GM13976 (cell line): Measurements from ENCODE around the gene RMI1.

Experiments
- DNase-seq: peaks from one replicate; pipeline ENCODE4 v3.0.0; 2012; ENCODE audit warnings: low spot score
- in situ Hi-C: fragments of 300-500 bp; cut with MboI; formaldehyde crosslinking; loops from one replicate; pipeline ENCODE4 v1.12.0; 2022; ENCODE audit warnings: low sequenced_read_pairs, mixed read lengths, inconsistent platforms; ENCODE audit not compliant: unreplicated experiment
- TF ChIP-seq, protein P1 (sequence below): IDR thresholded peaks from 2 replicates; pipeline ENCODE4 v1.5.1; 2012; ENCODE audit warnings: borderline replicate concordance, mild to moderate bottlenecking; ENCODE audit not compliant: insufficient read depth; ENCODE audit errors: extremely low read depth, missing control alignments, control extremely low read depth

Gene RMI1

DNA sequence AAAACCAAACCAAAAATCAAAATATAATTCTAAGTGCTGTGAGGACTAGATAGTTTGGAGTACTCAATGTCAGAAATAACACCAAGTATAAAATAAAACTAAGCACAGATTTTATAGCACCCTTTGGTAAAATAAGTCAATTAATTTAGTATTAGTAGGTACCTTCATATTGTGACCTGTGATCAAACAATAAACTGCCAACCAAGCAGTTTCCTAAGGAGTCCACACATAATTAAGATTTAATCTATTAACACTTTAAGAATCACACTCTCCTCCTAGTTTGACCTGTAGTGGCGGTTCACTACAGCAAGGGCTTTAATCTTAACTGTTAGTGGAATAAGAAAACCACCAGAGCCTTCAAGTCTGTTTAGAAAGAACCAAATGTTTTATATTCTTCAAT is 3.4 kb upstream of the RMI1 start:
- TF ChIP-seq, protein P1, sequence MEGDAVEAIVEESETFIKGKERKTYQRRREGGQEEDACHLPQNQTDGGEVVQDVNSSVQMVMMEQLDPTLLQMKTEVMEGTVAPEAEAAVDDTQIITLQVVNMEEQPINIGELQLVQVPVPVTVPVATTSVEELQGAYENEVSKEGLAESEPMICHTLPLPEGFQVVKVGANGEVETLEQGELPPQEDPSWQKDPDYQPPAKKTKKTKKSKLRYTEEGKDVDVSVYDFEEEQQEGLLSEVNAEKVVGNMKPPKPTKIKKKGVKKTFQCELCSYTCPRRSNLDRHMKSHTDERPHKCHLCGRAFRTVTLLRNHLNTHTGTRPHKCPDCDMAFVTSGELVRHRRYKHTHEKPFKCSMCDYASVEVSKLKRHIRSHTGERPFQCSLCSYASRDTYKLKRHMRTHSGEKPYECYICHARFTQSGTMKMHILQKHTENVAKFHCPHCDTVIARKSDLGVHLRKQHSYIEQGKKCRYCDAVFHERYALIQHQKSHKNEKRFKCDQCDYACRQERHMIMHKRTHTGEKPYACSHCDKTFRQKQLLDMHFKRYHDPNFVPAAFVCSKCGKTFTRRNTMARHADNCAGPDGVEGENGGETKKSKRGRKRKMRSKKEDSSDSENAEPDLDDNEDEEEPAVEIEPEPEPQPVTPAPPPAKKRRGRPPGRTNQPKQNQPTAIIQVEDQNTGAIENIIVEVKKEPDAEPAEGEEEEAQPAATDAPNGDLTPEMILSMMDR, result no peak
- no peak for DNase-seq
- in situ Hi-C loops, result no loop called here

DNA sequence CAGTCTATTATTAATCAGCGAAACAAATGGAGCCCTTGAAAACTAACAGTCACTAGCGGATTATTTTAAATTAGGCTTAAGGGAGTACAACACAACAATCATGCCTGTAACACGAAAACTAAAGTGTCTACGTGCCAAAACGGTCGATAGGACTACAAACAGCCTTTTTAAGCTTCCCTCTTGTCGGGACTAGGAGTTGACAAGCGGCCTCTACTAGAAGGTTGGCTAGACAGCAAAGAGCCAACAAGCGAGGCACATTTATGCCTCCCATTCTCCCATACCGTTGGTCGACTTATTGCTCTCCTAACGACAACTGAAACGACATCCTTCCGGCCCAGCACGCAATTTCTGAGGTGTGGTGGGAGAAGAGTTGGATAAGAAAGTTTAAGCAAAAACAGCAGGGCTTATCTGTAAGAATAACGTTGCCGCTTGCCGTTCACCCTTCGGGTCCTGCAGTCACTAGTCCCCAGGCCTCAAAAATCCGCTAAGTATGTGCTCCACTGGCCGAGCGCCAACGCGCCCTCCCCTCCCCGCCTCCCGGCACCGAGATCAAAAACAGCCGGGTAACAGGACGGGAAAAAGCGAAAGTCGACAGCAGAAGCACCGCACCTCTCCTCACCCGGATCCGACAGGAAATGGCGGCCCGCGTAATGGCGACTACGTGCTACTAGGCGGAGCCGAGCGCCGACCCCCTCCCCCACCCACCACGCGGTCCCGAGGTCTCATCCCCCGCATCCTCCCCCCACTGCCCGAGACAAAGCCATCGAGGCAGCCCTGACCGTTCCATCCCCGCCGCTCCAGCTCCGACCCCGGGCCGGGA is 1.4 kb upstream of the RMI1 start:
- DNase-seq, result peak; percentile 81
- in situ Hi-C loops, result no loop called here
- TF ChIP-seq, protein P1, result no peak

DNA sequence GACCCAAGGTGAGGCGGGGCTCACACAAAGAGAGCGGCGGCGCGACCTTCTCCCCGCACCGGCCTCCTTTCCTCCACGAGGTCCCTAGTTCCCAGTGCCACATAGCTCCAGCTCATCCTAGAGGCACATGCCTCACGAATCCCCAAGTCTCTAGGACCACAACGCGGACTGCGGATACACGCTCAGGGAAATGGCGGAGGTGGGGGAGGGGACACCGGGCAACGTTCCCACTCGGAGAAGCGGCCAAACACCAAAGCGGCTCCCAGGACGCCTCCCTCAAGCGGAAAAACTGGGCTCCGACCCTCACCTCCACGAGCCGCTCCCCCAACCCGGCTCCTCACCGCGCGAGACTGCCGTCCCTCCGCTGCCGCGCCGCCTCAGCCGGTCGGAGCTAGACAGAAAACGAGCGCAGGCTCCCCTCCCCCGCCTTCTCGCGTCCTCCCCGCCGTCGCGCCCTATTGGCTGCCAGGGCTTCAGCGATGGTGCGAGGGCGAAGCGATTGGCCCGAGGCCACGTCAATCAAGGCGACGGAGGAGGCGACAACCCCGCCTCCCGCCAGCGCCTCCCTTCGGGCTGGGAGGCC is 702 bp upstream of the RMI1 start, which contains the start of gene HNRNPK:
Gene HNRNPK, minus strand, starts transcription at position 404 of the 583 bp plus-strand sequence. CDS start 1,963 bp downstream, outside the sequence.
- DNase-seq, result peak; percentile 99
- in situ Hi-C loops, result no loop called here
- TF ChIP-seq, protein P1, result peak; percentile 13

GRCh38 chr9:83981126-83981871 is 694 bp downstream of the RMI1 start:
- DNase-seq, result peak; percentile 21
- TF ChIP-seq, protein P1, result no peak
- in situ Hi-C loops, result no loop called here

- in situ Hi-C loops, result no loop called here
- DNase-seq, result no peak
- TF ChIP-seq, protein P1, result no peak
Measured at GRCh38 chr9:83986195-83986594, 5.6 kb downstream of the RMI1 start.

- in situ Hi-C loops, result no loop called here
- no peak for DNase-seq
- TF ChIP-seq, protein P1, result no peak
Measured at GRCh38 chr9:83986765-83987401, 6.3 kb downstream of the RMI1 start.
